A549 (cell line): ENCODE data around the gene TCF7L2.

Source experiments
- EHMT2 ChIP-seq: fragments of 200-600 bp; sonication (generic); IDR thresholded peaks from 2 replicates; pipeline ENCODE4 v1.6.1; 2016; ENCODE audit warnings: antibody characterized with exemption, low read depth, mild to moderate bottlenecking, moderate library complexity
- KDM5A ChIP-seq: fragments of 200-600 bp; sonication (generic); IDR thresholded peaks from 2 replicates; pipeline ENCODE4 v1.6.1; 2016; ENCODE audit warnings: antibody characterized with exemption, mild to moderate bottlenecking
- POLR2A ChIP-seq: IDR thresholded peaks from 2 replicates; pipeline ENCODE4 v1.6.1; 2012; ENCODE audit warnings: mild to moderate bottlenecking, low read length
- RAD21 ChIP-seq, 2 experiments: fragments of >200 bp in 1 of 2; sonication (Bioruptor Twin) in 1 of 2; formaldehyde crosslinking in 1 of 2; IDR thresholded peaks in 1 of 2; conservative IDR thresholded peaks in 1 of 2; 2 replicates in 1 of 2; 3 replicates in 1 of 2; pipeline ENCODE4 v1.6.1; 2012 to 2018; ENCODE audit warnings: inconsistent platforms in 1 of 2
- RFX5 ChIP-seq: fragments of 450-650 bp; IDR thresholded peaks from 2 replicates; pipeline ENCODE4 v1.7.1; 2014; ENCODE audit warnings: antibody characterized with exemption, mild to moderate bottlenecking, moderate library complexity
- RNF2 ChIP-seq: fragments of 200-600 bp; sonication (generic); IDR thresholded peaks from 2 replicates; pipeline ENCODE4 v1.6.1; 2016; ENCODE audit warnings: low read depth, mild to moderate bottlenecking, antibody characterized with exemption, moderate library complexity, borderline replicate concordance
- TF ChIP-seq, protein P1 (sequence below): fragments of >200 bp; sonication (Bioruptor Twin); formaldehyde crosslinking; IDR thresholded peaks from 3 replicates; pipeline ENCODE4 v1.5.1; 2016
- TF ChIP-seq, protein P2 (sequence below): fragments of 150-350 bp; IDR thresholded peaks from 2 replicates; pipeline ENCODE4 v1.6.1; 2014; ENCODE audit warnings: low read depth, mild to moderate bottlenecking, low read length

DNA sequence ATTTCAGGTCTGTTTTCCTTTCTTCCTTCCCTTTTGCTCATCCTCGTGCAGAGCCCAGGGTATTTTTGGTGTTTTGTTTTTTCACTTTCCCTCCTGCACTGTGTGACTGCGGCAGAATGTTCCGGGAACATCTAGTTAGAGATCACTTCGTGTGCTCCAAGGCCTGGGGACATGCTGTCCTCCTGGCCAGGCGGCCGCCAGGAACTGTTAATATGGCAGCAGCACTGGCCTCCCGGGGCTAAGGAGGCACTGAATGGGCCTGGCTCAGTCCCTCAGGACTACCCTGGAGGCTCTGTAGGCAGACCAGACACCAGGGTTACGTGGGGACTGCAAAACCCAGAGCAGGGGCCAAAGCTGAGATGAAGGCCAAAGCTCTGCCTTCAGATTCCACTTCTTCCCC is 43.1 kb upstream of the TCF7L2 start:
- TF ChIP-seq, protein P1, sequence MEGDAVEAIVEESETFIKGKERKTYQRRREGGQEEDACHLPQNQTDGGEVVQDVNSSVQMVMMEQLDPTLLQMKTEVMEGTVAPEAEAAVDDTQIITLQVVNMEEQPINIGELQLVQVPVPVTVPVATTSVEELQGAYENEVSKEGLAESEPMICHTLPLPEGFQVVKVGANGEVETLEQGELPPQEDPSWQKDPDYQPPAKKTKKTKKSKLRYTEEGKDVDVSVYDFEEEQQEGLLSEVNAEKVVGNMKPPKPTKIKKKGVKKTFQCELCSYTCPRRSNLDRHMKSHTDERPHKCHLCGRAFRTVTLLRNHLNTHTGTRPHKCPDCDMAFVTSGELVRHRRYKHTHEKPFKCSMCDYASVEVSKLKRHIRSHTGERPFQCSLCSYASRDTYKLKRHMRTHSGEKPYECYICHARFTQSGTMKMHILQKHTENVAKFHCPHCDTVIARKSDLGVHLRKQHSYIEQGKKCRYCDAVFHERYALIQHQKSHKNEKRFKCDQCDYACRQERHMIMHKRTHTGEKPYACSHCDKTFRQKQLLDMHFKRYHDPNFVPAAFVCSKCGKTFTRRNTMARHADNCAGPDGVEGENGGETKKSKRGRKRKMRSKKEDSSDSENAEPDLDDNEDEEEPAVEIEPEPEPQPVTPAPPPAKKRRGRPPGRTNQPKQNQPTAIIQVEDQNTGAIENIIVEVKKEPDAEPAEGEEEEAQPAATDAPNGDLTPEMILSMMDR: no peak
- TF ChIP-seq POLR2A (no peak), RNF2 (no peak), EHMT2 (no peak), RFX5 (no peak), KDM5A (no peak), RAD21 (conservative IDR thresholded peaks at IDR 0.05 in 1 of 2, IDR thresholded peaks at IDR 0.05 in 1 of 2) (no peak)
- TF ChIP-seq, protein P2, sequence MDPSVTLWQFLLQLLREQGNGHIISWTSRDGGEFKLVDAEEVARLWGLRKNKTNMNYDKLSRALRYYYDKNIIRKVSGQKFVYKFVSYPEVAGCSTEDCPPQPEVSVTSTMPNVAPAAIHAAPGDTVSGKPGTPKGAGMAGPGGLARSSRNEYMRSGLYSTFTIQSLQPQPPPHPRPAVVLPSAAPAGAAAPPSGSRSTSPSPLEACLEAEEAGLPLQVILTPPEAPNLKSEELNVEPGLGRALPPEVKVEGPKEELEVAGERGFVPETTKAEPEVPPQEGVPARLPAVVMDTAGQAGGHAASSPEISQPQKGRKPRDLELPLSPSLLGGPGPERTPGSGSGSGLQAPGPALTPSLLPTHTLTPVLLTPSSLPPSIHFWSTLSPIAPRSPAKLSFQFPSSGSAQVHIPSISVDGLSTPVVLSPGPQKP: no peak
